ENCODE measurements around the gene GOLGA6A.
"Not testable (repeated sequence)": the region's sequence is repeated elsewhere in the genome, so short reads cannot be mapped to it uniquely, and the experiment has no call there.

GRCh38 chr15:74075781-74076180, 6.6 kb downstream of the GOLGA6A start:
- TF ChIP-seq CTCF, POLR2A (IDR thresholded peaks at IDR 0.05): not testable (repeated sequence)
